ENCODE data around the gene ZRANB3. TPM values are rescaled to one million over a fixed set of nuclear protein-coding genes. Genes with fewer than 3 reads are reported as not detected.

The ZRANB3 gene
- total RNA-seq, 1 experiment from 2014 or later = 12.0 TPM

GRCh38 chr2:135411646-135412045 is 119.4 kb downstream of the ZRANB3 start (continued):
- TF ChIP-seq, protein P1, sequence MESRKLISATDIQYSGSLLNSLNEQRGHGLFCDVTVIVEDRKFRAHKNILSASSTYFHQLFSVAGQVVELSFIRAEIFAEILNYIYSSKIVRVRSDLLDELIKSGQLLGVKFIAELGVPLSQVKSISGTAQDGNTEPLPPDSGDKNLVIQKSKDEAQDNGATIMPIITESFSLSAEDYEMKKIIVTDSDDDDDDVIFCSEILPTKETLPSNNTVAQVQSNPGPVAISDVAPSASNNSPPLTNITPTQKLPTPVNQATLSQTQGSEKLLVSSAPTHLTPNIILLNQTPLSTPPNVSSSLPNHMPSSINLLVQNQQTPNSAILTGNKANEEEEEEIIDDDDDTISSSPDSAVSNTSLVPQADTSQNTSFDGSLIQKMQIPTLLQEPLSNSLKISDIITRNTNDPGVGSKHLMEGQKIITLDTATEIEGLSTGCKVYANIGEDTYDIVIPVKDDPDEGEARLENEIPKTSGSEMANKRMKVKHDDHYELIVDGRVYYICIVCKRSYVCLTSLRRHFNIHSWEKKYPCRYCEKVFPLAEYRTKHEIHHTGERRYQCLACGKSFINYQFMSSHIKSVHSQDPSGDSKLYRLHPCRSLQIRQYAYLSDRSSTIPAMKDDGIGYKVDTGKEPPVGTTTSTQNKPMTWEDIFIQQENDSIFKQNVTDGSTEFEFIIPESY (IDR thresholded peaks at IDR 0.05; ENCODE audit: extremely low read depth, insufficient replicate concordance, low read length) = no peak
- no peak for TF ChIP-seq POLR2A (IDR thresholded peaks at IDR 0.05; ENCODE audit: borderline replicate concordance, extremely low read depth, insufficient read depth, insufficient read length)

GRCh38 chr2:135409436-135409835 is 121.6 kb downstream of the ZRANB3 start:
- H2AFZ ChIP-seq (ENCODE audit: low read depth, low read length, poor library complexity, severe bottlenecking) = no peak overlapping the region
- no peak overlapping the region for H3K4me2 ChIP-seq (ENCODE audit: low read length)
- no peak overlapping the region for H3K27ac ChIP-seq (ENCODE audit: low read depth, low read length)
- no TSS peak for BruUV-seq (replicated peaks)
- POLR2A ChIA-PET = no interaction called here
- no peaks in the 10 kb centered on the region for H3K9me3 ChIP-seq (ENCODE audit: control insufficient read depth in 1 of 2, insufficient read depth in 1 of 2, low read depth in 1 of 2, low read length in 2 of 2)
- no peak overlapping the region for H3K9ac ChIP-seq (ENCODE audit: low read length)
- intact Hi-C loops (cut with micrococcal nuclease) = no loop called here
- H3K4me1 ChIP-seq (ENCODE audit: control insufficient read depth in 1 of 2, insufficient read depth in 2 of 2, low read length in 2 of 2) = no peaks in the 10 kb centered on the region
- H3K27me3 ChIP-seq (ENCODE audit: insufficient read depth, low read length) = no peaks in the 10 kb centered on the region
- no peak for TF ChIP-seq EZH2 (IDR thresholded peaks at IDR 0.05)
- no peak for TF ChIP-seq SIN3A (IDR thresholded peaks at IDR 0.05; ENCODE audit: low read depth)
- no peak for TF ChIP-seq ATF3 (IDR thresholded peaks at IDR 0.05)
- TF ChIP-seq YY1 (IDR thresholded peaks at IDR 0.05; ENCODE audit: extremely low read depth, insufficient replicate concordance, low read depth, low read length) = no peak
- TF ChIP-seq CEBPB (IDR thresholded peaks at IDR 0.05; ENCODE audit: low read depth) = no peak
- TF ChIP-seq, protein P1 (IDR thresholded peaks at IDR 0.05; ENCODE audit: extremely low read depth, insufficient replicate concordance, low read length) = no peak
- TF ChIP-seq CBX3 (IDR thresholded peaks at IDR 0.05; ENCODE audit: low read depth) = no peak
- no peak for TF ChIP-seq RAD21 (IDR thresholded peaks at IDR 0.05; ENCODE audit: low read depth)
- TF ChIP-seq EGR1 (IDR thresholded peaks at IDR 0.05; ENCODE audit: low read depth) = no peak
- TF ChIP-seq, protein P2, sequence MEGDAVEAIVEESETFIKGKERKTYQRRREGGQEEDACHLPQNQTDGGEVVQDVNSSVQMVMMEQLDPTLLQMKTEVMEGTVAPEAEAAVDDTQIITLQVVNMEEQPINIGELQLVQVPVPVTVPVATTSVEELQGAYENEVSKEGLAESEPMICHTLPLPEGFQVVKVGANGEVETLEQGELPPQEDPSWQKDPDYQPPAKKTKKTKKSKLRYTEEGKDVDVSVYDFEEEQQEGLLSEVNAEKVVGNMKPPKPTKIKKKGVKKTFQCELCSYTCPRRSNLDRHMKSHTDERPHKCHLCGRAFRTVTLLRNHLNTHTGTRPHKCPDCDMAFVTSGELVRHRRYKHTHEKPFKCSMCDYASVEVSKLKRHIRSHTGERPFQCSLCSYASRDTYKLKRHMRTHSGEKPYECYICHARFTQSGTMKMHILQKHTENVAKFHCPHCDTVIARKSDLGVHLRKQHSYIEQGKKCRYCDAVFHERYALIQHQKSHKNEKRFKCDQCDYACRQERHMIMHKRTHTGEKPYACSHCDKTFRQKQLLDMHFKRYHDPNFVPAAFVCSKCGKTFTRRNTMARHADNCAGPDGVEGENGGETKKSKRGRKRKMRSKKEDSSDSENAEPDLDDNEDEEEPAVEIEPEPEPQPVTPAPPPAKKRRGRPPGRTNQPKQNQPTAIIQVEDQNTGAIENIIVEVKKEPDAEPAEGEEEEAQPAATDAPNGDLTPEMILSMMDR (IDR thresholded peaks at IDR 0.05 in 2 of 3, conservative IDR thresholded peaks at IDR 0.05 in 1 of 3; ENCODE audit: borderline replicate concordance in 1 of 3, insufficient read depth in 1 of 3, low read depth in 2 of 3, low read length in 2 of 3) = no peak
- TF ChIP-seq FOSL1 (IDR thresholded peaks at IDR 0.05; ENCODE audit: low read depth) = no peak
- no peak for TF ChIP-seq ELF1 (IDR thresholded peaks at IDR 0.05; ENCODE audit: borderline replicate concordance, low read depth)
- TF ChIP-seq POLR2A (IDR thresholded peaks at IDR 0.05; ENCODE audit: borderline replicate concordance, extremely low read depth, insufficient read depth, insufficient read length) = no peak
- no peak for TF ChIP-seq JUND (IDR thresholded peaks at IDR 0.05)
- TF ChIP-seq SP1 (IDR thresholded peaks at IDR 0.05; ENCODE audit: low read depth) = no peak
- TF ChIP-seq ZFX (IDR thresholded peaks at IDR 0.05) = no peak
- CTCF ChIA-PET = no interaction called here
- ATAC-seq = no peak
- H3K79me2 ChIP-seq (ENCODE audit: insufficient read depth, low read length) = peaks cover 3% of the 10 kb centered on the region; the same call in 1 of the 2 replicates
- H3K36me3 ChIP-seq (ENCODE audit: control insufficient read depth in 1 of 2, insufficient read depth in 2 of 2, low read length in 2 of 2) = no peaks in the 10 kb centered on the region
- H3K4me3 ChIP-seq (replicated peaks in 1 of 2; ENCODE audit: low read depth in 1 of 2, low read length in 2 of 2) = no peak overlapping the region
- H4K20me1 ChIP-seq (ENCODE audit: insufficient read depth) = no peaks in the 10 kb centered on the region
- H3K9me2 ChIP-seq (ENCODE audit: insufficient read depth) = no peaks in the 10 kb centered on the region
- DNase-seq (ENCODE audit: low read depth, low spot score) = no peak
- RAD21 ChIA-PET (ENCODE audit: low non-redundant PET in 1 of 2, low total read pairs in 2 of 2, uncharacterized antibody in 2 of 2, unreplicated experiment in 2 of 2) = no interaction called here

All from HCT116 (cell line).